Mononuclear cell (primary cell): ENCODE measurements around the gene PODXL2. TPM values are rescaled to one million over a fixed set of nuclear protein-coding genes. Genes with fewer than 3 reads are reported as not detected.

Experiments
- H3K27me3 ChIP-seq: 2 replicates; pipeline ENCODE4 v1.6.0; 2011; ENCODE audit warnings: low read length, control low read depth; ENCODE audit not compliant: insufficient read depth
- H3K4me1 ChIP-seq: 2 replicates; pipeline ENCODE4 v1.5.1; 2011; ENCODE audit warnings: mild to moderate bottlenecking, low read length, control low read depth; ENCODE audit not compliant: insufficient read depth
- H3K4me3 ChIP-seq: 2 replicates; pipeline ENCODE4 v1.5.1; 2011; ENCODE audit warnings: mild to moderate bottlenecking, low read length, moderate library complexity
- H3K9me3 ChIP-seq: 2 replicates; pipeline ENCODE4 v1.5.1; 2011; ENCODE audit warnings: low read depth, mild to moderate bottlenecking, control low read depth, low read length
- total RNA-seq: library from RNA; depleted of rRNA; stranded (reverse); fragments of >200 nt; gene quantifications from one replicate; pipeline ENCODE4 v1.2.3, GENCODE V29; 2012

The PODXL2 gene
- total RNA-seq = 1.9 TPM

- Histone ChIP-seq H3K9me3 (no peaks in the 10 kb centered on the region), H3K4me3 (peak within 1 kb of the TSS; percentile 10), H3K4me1 (peaks cover 15% of the 10 kb centered on the region), H3K27me3 (peaks cover 33% of the 10 kb centered on the region)
These were observed at the start of gene PODXL2 for GRCh38 chr3:127628788-127629466. TSS of gene PODXL2 (plus strand) at chr3:127629185. CDS start at chr3:127629220, 35 bp downstream.

- Histone ChIP-seq H3K4me3 (no peak overlapping the region), H3K9me3 (no peaks in the 10 kb centered on the region), H3K4me1 (peaks cover 7% of the 10 kb centered on the region), H3K27me3 (no peaks in the 10 kb centered on the region)
These were observed 48.5 kb upstream of the PODXL2 start for GRCh38 chr3:127580327-127581060.

- Histone ChIP-seq H3K27me3 (no peaks in the 10 kb centered on the region), H3K9me3 (no peaks in the 10 kb centered on the region), H3K4me1 (peaks cover 23% of the 10 kb centered on the region), H3K4me3 (no peak overlapping the region)
These were observed 44.3 kb upstream of the PODXL2 start for GRCh38 chr3:127584734-127585133.

- Histone ChIP-seq H3K4me1 (peaks cover 25% of the 10 kb centered on the region), H3K4me3 (no peak overlapping the region), H3K9me3 (no peaks in the 10 kb centered on the region), H3K27me3 (no peaks in the 10 kb centered on the region)
These were observed 43.7 kb upstream of the PODXL2 start for GRCh38 chr3:127585163-127585812.

- Histone ChIP-seq H3K27me3 (no peaks in the 10 kb centered on the region), H3K4me1 (peaks cover 20% of the 10 kb centered on the region), H3K9me3 (no peaks in the 10 kb centered on the region), H3K4me3 (no peak overlapping the region)
These were observed 43.1 kb upstream of the PODXL2 start for GRCh38 chr3:127585813-127586413.

- Histone ChIP-seq H3K27me3 (no peaks in the 10 kb centered on the region), H3K9me3 (no peaks in the 10 kb centered on the region), H3K4me3 (no peak overlapping the region), H3K4me1 (peaks cover 35% of the 10 kb centered on the region)
These were observed 41.1 kb upstream of the PODXL2 start for GRCh38 chr3:127587876-127588275.

GRCh38 chr3:127588806-127589577, 40.0 kb upstream of the PODXL2 start:
- Histone ChIP-seq H3K27me3 (no peaks in the 10 kb centered on the region), H3K4me3 (peak overlapping the region; percentile 78), H3K9me3 (no peaks in the 10 kb centered on the region), H3K4me1 (peaks cover 35% of the 10 kb centered on the region)

- H3K4me3 ChIP-seq = peak overlapping the region; percentile 78
- no peaks in the 10 kb centered on the region for H3K27me3 ChIP-seq
- H3K9me3 ChIP-seq = no peaks in the 10 kb centered on the region
- peaks cover 35% of the 10 kb centered on the region for H3K4me1 ChIP-seq
These were observed 39.2 kb upstream of the PODXL2 start for GRCh38 chr3:127589600-127590281.

- peak overlapping the region; percentile 78 for H3K4me3 ChIP-seq
- H3K9me3 ChIP-seq = no peaks in the 10 kb centered on the region
- H3K27me3 ChIP-seq = no peaks in the 10 kb centered on the region
- peaks cover 35% of the 10 kb centered on the region for H3K4me1 ChIP-seq
These were observed 38.7 kb upstream of the PODXL2 start for GRCh38 chr3:127590282-127590592.

GRCh38 chr3:127590593-127591465, 38.2 kb upstream of the PODXL2 start, which contains the start of gene TPRA1:
TSS of gene TPRA1 (minus strand) at chr3:127590733. CDS start at chr3:127580146, 10,587 bp downstream.
- H3K4me3 ChIP-seq = peak within 1 kb of the TSS; percentile 78
- H3K9me3 ChIP-seq = no peaks in the 10 kb centered on the region

GRCh38 chr3:127593178-127593577, 35.8 kb upstream of the PODXL2 start:
- Histone ChIP-seq H3K9me3 (no peaks in the 10 kb centered on the region), H3K4me3 (no peak overlapping the region), H3K27me3 (no peaks in the 10 kb centered on the region), H3K4me1 (peaks cover 40% of the 10 kb centered on the region)

More at GRCh38 chr3:127590593-127591465, 38.2 kb upstream of the PODXL2 start, which contains the start of gene TPRA1:
- Histone ChIP-seq H3K4me1 (peaks cover 35% of the 10 kb centered on the region), H3K27me3 (no peaks in the 10 kb centered on the region)

GRCh38 chr3:127595303-127595702, 33.7 kb upstream of the PODXL2 start:
- Histone ChIP-seq H3K27me3 (no peaks in the 10 kb centered on the region), H3K4me1 (peaks cover 36% of the 10 kb centered on the region), H3K9me3 (no peaks in the 10 kb centered on the region), H3K4me3 (no peak overlapping the region)

- Histone ChIP-seq H3K4me3 (no peak overlapping the region), H3K9me3 (no peaks in the 10 kb centered on the region), H3K4me1 (peaks cover 25% of the 10 kb centered on the region), H3K27me3 (no peaks in the 10 kb centered on the region)
These were observed 31.8 kb upstream of the PODXL2 start for GRCh38 chr3:127597020-127597771.
